Effector CD8-positive, alpha-beta T cell (primary cell): ENCODE data around the gene RPH3AL.
"Not testable (repeated sequence)": the region's sequence is repeated elsewhere in the genome, so short reads cannot be mapped to it uniquely, and the experiment has no call there.

Experiments
- DNase-seq: peaks from one replicate; lab custom pipeline; 2025; lab: John Stamatoyannopoulos, UW

Gene RPH3AL

DNA sequence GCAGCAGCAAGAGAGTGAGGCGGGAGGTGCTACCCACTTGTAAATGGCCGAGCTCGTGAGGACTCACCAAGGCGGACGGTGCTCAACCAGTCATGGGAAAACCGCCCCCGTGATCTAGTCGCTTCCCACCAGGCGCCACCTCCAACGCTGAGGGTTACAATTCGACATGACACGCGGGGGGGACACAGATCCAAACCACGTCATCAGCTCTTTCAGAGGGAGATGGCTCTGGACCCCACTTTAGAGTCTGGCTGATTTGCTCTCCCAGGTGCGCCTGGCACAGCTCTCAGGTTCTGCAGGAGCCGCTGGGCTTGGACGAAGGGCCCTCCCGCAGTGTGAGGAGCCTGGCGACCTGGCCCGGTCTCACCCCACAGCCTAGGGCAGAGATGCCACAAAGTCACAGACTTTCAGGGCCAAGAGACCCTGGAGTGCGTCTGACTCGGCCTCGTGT, 150.1 kb downstream of the RPH3AL start:
- DNase-seq, result no peak

DNA sequence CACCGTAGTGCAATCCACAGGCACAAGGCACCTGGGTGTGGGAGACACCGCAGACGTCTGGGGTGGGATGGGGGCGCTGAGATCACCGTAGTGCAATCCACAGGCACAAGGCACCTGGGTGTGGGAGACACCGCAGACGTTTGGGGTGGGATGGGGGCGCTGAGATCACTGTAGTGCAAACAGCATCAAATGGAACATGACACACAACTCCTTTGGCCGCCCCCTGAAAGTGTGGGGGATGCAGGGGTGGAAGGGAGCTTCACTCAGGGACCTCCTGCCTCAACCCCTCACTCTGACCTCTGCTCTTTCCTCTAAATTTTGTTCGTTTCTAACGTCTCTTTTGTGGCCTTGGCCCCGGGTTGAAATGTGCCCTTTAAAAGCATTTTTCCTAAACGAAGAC, 150.9 kb downstream of the RPH3AL start:
- DNase-seq, result not testable (repeated sequence)

DNA sequence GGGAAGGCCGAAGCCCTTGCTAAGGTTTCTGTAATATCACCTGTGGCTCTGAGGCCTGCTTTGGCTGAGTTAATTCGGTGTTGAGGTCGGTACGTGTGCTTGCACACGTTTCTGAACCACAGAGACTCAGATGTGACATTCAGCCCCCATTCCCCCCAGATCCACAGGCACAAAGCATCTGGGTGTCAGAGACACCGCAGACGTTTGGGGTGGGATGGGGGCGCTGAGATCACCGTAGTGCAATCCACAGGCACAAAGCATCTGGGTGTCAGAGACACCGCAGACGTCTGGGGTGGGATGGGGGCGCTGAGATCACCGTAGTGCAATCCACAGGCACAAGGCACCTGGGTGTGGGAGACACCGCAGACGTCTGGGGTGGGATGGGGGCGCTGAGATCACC, 151.3 kb downstream of the RPH3AL start:
- DNase-seq, result not testable (repeated sequence)

DNA sequence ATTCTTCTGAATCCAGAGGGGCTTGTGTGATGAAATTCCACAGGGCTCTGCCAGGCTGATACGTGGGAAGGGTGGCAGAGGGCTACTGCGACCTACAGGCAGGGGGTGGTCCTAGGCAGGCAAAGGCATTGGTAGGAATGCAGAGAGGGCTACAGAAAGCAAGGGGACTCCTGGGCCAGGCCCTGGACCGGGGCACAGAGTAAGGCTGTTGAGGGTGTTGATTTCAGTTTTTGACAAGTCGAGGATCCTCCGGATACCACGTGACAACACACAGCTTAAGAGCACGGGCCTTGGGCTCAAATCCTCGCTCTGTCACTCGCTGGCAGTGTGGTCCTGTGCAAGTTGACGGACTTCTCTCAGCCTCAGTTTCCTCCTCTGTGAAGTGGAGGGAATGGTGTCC, 152.0 kb downstream of the RPH3AL start:
- DNase-seq, result no peak

DNA sequence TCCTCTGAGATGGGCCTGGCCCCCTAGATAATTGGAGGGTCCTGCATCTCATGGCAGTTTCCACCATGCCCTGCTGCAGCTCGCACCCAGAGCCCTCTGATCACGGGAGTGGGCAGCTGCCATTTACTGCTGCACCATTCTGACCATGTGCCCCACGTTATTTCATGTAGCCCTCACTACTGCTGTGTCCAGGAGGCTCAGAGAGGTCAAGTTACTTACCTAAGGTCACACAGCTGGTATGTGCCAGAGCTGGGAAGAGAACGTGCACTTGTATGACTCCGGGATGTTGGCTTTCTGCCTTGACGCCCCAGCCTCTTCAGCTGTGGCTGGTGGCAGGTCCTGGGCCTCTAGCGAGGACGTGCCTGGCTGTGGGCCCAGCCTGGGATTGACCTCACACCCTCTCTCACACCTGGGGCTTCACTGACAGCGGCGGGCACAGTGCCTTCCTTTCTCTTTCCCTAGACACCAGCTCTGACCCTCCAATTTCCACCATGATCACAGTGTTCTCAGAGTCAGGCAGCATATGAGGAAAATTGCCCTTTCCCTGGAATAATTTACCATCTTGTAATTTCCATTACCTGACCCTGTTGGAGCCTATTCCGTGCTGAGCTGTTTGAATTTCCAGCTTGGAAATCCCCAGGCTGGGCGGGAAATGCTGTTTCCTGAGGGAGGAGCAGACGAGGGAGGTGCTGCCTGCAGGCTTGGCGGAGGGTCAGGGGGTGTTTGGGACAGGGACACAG, 152.6 kb downstream of the RPH3AL start:
- no peak for DNase-seq

DNA sequence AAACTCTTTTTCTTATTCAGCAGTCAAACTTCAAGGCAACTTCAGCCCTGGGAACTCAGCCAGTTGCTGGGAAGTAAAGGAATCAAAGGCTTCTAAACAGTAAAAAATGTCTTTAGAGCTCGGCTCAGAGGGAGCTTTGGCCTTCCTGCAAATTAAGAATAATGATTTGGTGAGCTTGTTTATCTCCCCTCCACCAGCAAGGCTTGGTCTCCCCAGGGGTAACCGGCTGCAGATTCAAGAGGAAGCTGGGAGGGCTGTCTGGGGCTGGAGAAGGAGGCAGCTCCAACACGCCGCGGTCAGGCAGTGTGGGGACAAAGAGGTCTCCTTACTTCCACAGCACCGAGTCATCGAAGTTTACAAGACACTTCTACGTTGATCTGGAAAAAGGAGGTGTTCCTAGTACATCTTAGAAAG, 153.4 kb downstream of the RPH3AL start:
- no peak for DNase-seq

DNA sequence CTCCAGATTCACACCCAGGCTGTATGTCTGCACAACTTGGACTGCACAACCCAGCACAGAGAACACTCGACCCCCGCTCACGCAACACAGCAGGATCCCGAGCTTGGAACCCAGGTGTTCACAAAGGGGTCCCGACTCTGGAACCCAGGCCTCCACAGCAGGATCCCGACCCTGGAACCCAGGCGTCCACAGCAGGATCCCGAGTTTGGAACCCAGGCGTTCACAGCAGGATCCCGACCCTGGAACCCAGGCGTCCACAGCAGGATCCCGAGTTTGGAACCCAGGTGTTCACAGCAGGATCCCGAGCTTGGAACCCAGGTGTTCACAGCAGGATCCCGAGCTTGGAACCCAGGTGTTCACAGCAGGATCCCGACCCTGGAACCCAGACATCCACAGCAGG, 154.4 kb downstream of the RPH3AL start:
- DNase-seq, result not testable (repeated sequence)

DNA sequence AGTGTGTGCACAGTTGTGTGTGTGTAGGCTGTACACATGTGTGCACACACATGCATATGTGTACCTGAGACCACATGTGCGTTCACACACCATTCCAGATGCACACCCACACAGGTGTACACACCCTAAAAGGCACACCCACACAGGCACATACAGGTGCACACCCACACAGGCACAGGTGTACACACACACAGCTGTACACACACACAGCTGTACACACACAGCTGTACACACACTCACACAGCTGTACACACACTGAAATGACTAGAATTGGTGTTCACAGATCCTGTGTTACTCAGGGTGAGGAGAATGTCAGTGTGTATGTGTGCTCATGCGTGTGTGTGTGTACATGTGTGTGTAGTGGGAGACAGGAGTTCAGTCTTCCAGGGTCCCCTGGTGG, 155.3 kb downstream of the RPH3AL start:
- no peak for DNase-seq

DNA sequence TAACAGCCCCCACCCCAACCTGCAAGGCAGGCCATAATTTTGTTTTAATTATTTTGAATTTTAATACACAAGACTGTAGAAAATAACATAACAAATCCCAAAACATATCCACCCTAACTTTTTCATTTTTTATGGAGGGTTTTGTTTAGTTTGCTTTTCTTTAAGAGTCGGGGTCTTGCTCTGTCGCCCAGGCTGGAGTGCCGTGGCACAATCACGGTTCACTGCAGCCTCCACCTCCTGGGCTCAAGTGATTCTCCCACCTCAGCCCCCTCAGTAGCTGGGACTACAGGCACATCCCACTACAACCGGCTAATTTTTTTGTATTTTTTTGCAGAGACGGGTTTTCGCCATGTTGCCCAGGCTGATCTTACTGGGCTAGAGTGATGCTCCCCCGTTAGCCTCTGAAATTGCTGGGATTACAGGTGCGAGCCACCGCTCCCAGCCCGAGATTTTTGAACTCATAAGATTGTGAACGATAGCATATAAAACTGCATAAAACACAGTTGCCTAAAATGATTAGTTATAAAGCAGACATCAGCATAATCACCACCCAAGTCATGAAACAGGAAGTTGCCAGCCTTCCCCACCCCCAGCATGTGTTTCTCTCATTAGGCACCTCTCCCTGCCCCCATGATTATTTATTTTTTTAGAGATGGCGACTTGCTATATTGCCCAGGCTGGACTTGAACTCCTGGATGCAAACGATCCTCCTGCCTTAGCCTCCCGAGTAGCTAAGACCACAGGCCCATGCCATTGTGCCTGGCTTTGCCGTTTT, 157.6 kb downstream of the RPH3AL start:
- DNase-seq, result no peak

DNA sequence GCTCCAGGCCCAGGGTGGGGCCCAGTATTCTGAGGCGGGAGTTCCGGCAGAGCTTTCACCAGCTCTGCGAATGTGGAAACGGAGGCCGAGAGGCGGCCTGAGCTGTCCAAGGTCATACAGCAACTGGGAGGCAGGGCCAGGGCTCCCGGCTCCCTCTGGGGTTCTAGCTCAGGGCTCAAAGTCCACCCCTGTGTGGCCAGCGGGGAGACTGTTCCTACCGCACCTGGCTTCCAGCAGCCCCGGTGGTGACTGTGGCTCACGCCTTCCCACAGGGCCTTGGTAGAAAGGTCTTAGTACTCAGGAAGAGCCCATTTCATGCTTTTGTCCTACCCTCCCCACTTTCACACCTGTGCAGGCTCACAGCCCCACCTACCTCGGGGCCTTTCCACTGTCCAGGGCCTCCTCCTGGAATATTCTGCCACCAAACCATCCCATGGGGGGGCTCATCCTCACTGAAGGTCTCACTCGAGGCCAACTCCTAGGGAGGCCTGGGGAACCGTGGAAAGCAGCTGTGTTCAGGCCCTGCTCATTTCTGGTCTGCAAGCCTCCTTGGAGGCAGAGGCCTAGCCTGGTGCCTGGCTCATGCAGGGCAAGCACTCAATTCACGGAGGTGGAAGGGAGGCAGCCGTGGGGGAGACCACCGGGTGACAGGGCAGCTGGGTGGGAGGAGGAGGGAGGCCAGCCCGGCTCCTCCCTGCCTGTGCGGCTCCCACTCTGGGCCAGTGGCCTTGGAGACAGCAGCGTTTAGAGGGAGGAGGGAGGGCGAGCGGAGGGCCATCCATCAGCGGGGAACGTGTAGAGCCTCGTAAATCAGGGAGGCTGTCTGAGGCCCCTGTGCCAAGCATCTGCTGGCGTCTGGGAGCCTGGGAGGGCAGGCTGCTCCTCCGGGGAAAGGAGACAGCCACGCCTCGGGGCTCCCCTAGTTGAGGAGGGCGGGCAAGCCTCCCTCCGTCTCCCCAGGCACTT, 158.5 kb downstream of the RPH3AL start:
- no peak for DNase-seq

DNA sequence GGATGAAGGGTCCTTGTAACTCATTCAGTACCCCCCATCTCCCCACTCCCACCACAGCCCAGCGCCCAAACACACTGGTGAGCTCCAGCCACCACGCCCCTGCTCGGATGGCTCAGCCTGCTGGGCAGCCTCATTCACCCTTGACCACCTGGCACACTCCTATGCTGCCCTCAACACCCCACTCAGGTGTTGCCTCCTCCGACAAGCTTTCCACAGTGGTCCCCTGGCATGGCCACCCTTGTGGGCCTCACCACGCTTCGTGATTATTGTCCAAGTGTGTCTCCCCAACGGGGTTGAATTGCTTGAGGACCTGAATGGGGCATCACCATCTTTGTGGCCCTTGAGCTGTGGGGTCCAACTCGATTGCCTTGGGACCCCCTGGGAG, 159.2 kb downstream of the RPH3AL start:
- no peak for DNase-seq

DNA sequence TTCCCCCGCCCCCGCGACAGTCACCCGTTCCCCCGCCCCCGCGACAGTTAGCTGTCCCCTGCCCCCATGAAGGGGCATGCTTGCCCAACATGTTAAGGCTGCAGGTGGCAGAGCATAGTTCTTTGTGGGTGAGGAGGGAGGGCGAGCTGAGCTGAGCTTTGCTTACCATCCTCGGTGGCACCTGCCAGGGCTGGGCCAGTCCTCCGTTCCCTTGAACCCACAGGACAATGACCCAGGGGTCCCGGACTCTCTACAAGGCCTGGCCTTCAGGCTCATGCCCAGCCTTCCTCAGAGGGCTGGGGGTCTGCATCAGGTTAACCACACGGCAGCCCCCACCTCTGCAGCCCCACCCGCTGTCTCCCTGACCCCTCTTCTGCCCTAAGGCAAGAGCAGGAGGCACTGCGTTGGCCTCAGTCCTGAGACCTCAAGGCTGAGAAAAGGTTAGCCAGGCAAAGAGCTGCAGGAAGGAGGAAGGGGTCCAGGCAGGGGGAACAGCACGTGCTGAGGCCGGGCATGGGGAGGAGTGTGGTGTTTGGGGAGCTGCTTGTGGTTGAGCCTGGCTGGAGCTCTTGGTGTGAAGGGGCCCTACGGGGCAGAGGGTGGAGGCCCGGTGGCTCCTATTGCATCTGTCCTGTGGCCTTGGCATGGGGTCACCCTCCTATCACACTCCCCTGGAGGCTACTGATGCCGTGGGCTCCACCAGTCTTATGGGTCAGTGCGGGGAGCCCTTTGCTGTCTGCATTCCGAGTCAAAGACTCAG, 159.8 kb downstream of the RPH3AL start:
- no peak for DNase-seq

DNA sequence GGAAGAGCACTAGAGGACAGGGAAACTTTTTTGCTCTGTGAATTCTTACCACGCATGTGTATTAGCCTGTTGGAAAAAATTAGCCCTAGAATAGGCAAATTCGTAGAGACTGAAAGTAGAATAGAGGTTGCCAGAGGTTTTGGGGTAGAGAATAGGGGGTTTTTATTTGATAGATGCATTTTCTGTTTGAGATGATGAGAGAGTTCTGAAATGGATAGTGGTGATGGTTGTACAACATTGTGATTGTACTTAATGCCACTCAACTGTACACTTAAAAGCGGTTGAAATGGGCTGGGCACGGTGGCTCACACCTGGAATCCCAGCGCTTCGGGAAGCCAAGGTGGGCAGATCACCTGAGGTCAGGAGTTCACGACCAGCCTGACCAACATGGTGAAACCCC, 163.2 kb downstream of the RPH3AL start:
- DNase-seq, result no peak

DNA sequence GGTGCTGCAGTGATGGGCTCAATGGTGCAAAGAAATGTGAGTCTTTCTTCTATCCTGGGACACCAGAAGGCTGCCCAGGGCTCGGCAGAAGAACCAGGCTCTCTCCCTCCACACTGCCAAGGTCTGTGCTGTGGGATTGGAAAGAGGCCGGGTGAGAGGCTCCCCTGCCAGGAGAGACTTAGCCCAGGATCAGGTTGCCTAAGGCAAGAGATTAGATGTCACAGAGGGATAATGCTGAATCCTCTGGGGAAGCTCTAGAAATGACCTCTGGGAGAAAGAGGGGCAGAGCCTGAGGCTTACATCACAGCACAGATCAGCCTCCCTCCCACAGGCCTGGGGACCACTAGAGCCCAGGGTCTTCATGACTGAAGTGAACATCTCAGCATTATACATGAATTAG, 165.5 kb downstream of the RPH3AL start:
- DNase-seq, result no peak

DNA sequence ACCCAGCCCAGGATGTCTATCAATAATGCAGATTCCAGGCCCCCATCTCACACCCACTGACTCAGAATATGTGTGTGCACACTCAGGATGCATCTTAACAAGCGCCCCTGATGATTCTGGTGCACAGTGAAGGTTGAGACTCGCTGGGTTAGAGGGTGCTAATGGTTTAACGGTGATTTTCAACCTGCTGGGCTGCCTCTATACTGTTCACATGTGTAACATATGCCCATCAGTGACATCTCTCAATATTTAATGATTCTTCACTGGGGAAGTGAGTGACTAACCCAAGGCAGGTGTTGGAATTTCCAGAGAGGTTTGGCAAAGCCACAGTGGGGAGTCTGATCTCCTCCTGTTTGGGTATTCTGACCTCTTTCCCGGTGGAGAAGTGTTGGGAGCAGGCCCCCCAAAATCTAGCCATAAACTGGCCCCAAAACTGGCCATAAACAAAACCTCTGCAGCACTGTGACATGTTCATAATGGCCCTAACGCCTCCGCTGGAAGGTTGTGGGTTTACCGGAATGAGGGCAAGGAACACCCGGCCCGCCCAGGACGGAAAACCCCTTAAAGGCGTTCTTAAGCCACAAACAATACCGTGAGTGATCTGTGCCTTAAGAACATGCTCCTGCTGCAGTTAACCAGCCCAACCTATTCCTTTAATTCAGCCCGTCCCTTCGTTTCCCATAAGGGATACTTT, 167.0 kb downstream of the RPH3AL start:
- DNase-seq, result no peak

DNA sequence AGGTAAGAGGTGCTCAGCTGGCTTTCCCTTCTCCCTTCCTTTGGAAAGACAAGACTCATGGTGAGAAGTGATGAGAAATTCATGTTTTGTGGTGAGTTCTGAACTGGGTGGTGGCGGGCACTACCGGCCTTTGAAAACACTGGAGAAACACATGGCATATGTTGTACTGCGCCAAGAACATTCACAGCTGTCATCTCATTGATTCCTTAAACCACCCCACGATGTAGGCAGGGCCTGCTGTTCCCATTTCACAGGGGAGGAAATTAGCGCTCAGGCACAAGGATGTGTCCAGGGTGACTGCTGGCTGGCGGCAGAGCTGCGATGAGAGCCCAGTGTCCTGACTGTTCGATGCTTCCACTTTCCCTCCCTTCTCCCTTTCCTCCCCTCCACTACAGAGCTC, 169.6 kb downstream of the RPH3AL start:
- no peak for DNase-seq

DNA sequence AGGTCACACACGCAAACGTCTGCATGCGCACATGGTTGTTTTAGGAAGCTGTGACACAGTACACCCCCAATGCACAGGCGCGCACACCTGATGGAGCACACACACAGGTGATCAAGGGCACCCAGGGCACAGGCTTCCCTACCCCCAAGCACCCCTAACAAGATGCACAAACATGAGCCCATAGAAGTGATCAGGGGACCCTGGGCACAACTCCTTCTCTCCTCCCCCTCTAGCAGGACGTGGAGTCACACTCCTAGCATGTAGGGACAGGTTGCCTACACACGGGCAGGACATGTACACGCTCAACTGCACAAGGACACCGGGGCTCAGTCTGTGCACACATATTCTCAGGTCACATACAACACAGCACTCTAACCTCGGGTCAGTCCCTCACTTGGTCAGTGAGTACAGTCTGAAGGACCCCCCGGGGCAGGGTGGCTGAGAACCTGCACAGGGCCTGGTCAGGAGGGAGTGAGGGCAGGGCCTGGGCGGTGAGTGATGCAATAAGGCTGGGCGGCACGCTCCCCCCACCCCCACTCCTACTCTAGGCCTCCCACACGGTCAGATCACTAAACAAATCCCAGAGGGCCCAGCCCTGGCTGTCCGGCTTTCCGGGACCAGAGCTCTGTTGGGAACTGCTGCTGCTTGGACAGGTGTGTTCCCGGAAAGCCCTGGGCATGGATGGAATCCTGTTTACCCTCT, 170.4 kb downstream of the RPH3AL start:
- DNase-seq, result no peak

DNA sequence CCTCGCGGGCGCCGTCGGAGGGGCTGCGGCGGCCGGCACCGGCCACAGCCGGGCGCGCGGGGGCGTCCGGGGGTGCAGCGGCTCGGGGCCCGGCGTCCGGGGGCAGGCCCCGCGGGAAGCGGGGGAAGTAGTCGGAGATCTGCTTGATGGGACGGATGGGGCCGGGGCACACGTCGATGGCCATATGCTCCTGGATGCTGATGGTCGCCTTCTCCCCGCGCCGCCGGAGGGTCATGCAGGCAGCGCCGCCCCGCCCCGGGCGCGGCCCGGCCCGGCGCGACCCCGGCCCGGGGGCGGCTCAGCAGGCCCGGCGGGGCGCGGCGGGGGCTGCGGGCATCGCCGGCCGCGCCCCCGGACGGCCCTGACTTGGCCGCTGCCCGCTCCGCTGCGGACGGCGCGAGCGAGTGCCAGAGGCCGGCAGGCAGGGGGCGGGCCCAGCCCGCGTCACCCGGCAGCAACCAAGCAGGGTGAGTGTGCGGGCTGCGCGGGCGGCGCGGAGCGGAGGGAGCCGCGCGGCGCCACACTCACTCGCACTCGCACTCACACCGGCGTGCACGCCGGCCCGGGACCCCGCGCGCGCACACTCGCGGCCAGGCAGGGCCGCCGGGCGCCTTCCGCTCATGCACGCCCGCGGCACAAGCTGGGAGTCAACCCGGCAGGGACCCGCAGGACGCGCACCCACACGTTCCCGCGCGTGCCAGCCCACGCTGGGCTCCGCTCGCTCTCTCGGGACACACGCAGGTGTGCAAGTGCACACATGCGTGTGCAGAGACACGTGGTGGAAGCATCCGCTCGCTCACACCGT, 171.2 kb downstream of the RPH3AL start, which contains the start of gene DOC2B:
TSS of gene DOC2B (minus strand) at position 406 of the 805 bp plus-strand sequence. CDS start at position 235, 171 bp downstream.
- no peak for DNase-seq
